ENCODE data around the gene RENBP.

DNA sequence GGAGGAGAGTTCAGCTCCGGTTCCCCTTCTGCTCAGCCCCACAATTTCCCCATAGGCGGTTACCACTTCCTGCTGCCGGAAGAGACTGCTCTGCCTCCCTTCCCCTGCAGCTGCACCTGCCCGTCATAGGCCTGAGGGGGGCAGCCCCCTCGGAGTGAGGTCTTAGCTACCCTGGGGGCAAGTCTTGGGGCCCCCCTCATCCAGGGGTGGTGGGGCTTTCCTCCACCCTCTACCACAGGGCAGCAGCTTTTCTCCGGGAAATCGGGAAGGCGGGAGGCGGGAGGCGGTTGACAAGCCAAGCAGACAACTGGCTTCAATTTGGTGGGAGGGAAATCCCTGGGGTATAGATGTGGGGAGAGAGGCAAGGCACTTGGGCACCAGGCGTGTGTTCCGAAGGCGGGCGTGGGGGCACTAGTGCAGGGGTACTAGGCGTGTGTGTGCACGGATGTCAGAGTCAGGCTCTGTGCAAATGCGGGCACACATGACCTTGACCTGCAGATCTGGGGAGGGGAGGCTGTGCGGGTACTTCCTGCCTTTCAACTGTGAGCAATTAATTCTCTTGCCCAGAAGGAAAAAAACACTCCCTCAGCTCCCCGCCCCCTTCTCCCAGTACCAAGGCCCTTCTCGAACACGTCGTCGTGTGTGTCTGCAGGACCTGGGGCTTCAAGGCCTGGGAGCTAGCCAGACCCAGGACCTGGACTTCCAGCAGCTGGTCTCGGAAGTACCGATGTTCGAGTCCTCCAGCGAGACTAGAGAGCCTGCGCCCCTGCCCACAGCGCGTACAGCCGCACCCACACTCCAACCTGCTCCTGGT is 17.4 kb downstream of the RENBP start:
- TF ChIP-seq, protein P1, sequence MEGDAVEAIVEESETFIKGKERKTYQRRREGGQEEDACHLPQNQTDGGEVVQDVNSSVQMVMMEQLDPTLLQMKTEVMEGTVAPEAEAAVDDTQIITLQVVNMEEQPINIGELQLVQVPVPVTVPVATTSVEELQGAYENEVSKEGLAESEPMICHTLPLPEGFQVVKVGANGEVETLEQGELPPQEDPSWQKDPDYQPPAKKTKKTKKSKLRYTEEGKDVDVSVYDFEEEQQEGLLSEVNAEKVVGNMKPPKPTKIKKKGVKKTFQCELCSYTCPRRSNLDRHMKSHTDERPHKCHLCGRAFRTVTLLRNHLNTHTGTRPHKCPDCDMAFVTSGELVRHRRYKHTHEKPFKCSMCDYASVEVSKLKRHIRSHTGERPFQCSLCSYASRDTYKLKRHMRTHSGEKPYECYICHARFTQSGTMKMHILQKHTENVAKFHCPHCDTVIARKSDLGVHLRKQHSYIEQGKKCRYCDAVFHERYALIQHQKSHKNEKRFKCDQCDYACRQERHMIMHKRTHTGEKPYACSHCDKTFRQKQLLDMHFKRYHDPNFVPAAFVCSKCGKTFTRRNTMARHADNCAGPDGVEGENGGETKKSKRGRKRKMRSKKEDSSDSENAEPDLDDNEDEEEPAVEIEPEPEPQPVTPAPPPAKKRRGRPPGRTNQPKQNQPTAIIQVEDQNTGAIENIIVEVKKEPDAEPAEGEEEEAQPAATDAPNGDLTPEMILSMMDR (tag by site-specific recombination; IDR thresholded peaks at IDR 0.05), result no peak
- TF ChIP-seq TCF7L2 (IDR thresholded peaks at IDR 0.05; ENCODE audit: borderline replicate concordance, low read depth, low read length), result no peak
